NCI-H345 treated with DMSO at 0.1 percent for 48 hours (cell line): Measurements from ENCODE around the gene MCC.

Experiments
- DNase-seq: peaks from one replicate; lab custom pipeline; 2025; ENCODE audit not compliant: unreplicated experiment; lab: John Stamatoyannopoulos, UW

The MCC gene

DNA sequence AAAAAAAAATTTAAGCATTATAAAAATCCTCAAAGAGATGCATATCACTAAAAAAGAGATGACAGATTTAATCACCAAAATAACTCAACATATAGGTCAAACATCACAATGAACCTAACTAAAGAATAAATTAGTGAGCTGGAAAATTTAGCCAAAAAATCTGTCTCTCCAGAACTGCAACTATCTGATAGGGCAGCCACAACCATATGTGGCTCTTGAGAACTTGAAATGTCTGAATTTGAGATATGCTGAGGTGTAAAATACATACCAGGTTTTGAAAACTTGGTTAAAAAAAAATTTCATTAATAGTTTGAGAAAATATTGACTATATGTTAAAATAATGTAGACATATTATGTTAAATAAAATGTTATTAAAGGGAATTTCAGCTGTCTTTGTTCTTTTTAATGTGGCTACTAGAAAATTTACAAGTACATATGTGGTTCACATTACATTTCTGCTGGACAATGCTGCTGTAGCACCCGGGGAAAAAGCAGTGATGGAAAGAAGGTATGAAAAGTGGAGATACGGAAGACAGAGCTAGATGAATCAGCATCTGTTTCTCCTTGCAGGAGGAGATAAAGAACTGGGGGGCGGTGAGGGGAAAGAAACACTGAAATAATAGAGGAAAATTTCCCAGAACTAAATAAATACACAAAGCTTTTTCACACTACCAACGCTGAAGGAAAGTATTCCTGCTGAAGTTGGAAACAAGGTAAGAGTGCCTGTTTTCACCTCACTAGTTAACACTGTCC is 445.6 kb downstream of the MCC start:
- no peak for DNase-seq

DNA sequence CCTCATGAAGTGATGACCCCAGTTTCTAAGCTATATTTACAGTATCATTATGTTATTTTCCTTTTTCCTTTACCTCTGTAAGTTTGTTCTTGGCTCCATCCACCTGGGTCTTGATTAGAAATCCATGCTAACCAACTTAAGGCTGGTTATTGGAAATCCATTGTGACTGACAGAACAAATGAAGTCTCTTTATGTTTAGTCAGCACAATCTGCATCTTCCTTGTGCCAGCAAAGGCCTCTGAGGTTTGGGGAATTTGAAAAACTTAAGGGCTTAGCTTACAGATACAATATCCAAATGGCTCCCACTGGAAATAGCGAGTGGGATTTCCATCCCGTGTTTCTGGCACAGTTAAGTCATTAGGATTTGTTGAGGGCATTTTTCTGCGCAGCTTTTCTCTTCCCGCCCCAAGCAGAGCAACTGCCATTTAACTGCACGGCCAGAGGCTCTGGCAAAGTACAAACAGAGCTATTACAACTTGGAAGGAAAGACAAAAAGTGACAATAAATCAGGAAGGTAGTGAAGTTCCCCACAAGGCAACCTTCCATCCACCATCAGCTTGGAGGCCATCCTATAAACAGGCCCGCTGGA is 447.5 kb downstream of the MCC start:
- no peak for DNase-seq

DNA sequence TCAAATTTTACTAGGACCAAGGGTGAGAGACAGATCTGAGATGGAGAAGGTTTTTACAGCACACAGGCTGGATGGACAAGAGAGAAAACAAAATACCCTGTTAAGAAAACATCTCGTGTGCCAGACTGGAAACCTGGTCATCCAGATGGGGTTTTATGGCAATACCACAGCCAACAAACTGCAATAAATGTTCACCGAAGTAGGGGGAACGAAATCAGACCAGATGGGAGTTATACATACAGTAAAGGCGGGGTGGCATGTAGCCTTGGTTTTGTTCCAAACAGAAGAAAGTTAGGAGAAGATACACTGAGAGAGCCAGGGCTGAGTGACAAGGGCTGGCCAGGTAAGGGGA is 448.3 kb downstream of the MCC start:
- DNase-seq = no peak

DNA sequence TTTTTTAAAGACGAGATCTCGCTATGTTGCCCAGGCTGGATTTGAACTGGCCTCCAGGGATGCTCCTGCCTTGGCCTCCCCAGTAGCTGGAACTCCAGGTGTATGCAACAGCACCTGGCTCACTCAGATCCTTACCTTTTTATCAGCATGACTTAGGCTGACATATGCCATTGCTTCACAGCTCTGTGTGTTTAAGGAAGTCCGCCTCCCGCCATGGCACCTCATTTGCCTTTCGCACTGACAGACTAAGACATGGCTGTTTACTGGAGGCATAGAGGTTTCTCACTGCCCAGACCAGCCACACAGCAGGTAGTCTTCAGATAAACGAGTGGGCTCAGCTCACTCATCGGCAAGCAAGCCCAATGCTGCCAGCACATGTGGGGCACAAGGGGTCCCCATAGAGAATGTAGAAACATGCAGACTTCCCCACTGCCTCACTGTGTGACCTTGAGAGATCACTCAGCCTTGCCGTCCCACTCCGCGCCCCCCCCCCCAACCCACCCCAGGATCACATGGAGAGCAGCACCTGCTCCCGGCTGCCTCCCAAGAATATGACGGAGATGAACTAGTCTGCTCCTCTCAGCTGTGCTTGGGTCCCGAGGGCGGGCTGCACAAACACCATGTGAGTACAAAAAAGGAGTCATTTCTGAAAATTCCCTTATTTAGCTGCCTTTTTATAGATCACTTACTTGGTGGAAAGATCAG is 448.9 kb downstream of the MCC start:
- DNase-seq = no peak

DNA sequence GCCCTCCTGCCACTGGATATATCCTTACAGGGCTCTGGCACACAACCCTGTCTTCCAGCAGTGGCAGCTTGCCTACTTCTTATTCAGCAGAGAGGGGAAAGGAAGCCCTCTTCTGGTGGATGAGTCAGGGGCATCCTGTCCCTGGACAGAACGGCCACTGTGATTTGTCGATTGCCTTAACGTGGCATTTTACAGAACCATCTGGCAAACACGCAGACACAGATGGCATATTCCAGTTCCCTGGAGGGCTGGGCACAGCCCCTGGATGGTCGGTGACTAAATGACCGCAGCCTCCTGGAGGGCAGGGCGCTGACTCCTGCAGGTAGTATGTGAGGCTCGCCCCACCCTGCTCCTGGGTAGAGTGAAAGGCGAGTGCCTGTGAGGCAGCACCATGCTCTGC is 449.5 kb downstream of the MCC start:
- no peak for DNase-seq

DNA sequence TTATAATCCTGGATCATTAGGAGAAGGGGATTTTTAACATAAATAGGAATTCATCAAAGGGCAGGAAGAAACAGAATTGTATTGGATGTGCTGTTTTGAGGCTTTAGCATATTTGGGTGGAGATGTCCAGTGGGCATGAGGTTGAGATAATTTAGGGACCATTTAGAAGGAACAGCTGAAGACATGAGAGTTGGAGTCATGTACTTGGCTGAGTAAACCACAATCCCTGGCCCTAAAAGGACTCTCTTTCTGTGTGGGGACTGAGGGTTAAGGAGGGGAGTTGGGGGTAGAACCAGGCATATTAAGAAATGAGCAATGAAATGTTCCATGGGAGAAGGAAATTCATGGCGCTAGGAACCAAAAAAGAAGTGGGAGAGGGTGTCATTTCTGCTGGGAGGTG is 450.1 kb downstream of the MCC start:
- no peak for DNase-seq

DNA sequence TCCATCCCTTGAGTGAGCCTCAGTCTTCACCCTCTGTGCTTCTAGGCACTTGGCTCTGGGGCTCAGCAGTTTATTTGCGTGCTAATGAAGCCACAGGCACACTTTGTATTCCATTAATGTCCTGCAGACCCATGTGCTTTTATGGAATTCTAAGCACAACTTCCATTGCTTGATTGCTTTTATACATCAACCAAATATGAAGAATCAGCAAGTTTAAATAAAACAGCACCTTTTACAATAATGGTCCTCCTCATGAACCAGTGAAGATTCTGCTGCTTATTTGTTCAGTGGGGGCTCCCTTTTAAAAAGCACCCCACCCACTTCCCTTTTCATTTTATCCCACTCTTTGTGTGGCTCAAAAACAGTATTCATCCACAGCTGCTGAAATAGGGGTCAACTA is 451.4 kb downstream of the MCC start:
- no peak for DNase-seq

DNA sequence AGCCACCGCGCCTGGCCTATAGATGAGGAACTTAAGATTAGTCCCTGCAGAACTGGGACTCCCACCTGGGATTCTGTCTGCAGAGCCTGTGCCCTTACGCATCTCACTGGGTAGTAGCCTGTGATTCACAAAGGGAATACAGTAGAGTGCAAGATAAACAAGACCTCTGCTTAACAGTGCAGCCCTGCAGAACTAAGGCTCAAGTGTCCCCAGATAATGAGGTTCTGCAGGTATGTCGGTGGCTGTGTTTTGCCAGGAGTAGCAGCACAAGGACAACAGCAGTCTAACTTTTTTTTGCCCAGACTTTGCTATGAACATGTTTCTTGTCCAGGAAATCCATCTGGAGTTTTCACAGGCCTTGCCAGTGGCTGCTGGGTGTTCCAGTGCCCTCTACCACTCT is 451.9 kb downstream of the MCC start:
- no peak for DNase-seq

DNA sequence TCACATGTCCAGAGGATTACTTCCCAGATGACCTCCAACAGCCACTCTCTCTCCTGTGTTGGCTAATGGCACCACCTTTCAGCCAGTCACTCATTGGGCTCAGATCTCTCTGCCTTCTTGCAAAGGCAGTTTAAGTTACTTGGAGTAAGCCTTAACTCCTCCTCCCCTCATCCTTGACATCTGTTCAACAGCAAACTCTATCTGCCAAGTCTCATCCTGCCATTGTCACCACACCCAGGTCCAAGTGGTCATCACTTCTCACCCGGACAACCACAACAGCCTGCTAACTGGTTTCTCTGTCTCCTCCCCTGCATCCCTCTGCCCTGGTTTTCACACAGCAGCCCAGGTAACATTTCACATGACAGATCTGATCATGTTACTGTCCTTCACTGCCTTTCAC is 453.2 kb downstream of the MCC start:
- no peak for DNase-seq

DNA sequence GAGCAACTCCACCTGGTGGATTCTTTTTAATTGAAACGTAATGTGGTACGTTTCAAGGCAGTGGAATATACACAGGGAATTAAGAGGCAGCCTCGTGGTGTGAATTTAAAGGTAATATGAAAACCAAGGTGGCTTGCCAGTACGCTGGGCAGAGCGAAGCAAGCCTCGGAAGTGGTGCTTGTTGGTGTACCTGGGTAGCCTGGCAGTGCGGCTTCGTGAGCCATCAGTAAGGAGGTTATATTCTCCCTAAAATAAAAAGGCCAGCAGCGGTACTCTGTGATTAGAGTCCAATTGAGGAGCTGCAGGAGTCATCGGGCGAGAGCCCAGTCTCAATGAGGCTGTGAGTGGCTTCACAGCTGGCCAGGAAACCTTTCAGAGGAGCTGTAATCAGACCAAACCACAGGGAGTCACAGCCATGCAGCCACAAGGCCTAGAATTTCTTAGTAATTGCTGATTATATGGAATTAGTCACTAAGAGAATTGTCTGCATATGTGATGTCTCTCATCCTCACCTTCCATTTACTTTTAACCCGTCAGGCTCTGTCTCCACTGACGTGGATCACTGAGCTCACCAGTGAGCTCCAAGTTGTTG is 454.0 kb downstream of the MCC start:
- no peak for DNase-seq

DNA sequence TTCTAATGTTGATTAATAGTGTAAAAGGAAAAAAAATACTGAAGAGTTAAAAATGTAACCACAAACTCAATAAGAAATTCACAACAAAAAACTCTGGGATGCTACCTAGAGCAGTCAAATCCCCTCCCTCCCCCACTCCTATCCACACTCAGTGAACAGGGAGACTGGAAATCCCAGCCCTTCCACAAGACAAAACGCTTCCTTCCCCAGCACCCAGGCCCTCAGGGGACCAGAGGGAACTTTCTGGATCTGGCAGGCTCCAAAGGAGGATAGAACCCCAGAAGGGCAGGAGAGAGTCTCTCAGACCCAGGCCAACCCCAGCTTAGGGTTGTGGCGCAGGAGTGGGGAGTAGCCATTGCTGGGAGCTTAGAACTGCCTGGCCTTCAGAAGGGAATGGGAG is 456.7 kb downstream of the MCC start:
- no peak for DNase-seq

DNA sequence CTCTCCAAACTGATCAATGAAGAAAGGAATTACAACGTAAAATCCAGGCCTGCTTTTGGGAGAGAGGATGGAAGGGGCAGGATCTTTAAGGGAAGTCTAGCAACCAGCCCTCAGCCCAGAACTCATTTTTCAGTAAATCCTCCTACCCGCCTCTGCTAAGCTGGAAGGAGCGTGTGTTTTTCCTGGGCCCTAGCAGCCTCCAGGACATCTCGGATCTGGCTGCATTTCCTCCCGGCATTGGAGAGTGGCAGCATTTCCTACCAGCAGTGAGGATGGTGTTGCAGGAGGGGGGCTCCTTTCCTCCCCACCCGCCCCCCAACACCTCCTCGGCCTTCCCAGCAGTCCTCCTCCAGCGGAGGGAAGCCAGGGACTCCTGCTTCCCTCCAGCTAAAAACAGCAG is 457.1 kb downstream of the MCC start:
- DNase-seq = no peak

DNA sequence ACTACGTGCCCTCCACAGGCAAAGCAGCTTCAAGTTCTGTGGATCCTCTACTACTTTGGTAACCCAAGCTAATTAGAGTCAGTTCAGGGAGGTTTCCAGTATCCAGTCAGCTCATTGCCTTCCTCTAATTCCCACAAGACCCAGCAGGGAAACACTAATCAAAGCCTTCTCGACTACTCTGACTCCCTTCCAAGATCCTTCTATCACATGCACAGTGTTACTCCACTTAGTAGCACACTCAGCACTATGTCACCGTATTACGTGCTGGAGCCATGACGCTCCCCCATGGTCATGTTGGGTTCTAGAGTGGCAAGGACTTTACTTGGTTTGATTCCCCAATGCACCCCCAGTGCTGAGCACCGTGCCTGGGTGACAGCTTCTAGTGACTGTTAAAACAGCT is 458.6 kb downstream of the MCC start:
- no peak for DNase-seq

DNA sequence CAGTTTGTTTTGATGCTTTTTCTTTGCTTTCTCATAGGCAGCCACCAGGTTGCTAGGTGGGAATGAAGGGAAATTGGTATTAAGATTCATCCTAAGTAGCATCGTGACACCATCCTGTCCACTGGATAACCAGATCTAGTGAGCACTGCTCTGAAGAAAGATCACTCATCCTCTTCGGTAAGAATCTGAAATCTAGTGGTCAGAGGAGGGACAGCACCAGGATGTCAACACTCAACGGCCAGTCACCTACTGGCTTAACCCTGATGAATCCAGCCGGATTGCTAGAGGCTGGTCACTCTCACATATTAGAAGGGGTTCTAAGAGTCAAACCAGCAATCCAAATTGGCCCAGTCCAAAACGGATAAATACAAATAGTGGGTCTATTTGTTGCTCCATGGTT is 460.8 kb downstream of the MCC start:
- no peak for DNase-seq

DNA sequence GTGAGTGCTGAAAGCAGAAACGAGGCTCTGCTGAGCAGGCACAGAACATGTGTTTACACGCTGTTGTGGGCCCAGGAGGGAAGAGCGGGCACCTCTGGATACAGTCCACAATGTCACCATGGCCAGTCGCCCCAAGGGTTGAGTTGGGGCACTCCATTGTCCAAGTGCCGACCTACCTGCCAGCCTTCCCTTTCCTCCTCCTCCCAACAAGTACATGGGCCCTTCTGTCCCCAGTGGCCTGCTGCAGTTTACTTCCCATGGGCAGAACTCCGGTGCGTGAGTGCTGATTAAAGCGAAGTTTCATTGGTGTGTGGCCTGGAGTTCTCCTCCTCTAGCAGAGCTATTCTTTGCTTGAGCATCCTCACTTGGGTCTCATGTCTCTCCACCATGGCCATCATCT is 461.2 kb downstream of the MCC start:
- no peak for DNase-seq

DNA sequence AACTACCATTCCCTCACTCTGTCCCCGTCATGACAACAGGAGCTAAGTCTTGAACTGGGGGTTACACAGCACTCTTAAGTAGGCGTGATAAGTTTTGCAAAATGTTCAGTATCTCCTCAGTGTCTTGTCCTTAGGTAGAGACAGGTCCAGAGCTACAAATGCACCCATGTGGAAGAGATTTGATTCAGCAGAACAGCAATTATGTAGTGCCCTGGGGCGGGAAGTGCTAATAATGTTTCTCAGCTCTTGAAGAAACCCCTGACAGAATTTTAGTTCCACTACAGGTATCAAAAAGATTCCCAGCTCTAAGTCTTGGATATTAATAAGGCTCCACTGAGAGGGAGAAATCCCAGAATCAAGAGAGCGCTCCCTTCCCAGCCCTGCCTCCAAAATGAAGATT is 462.0 kb downstream of the MCC start:
- no peak for DNase-seq

DNA sequence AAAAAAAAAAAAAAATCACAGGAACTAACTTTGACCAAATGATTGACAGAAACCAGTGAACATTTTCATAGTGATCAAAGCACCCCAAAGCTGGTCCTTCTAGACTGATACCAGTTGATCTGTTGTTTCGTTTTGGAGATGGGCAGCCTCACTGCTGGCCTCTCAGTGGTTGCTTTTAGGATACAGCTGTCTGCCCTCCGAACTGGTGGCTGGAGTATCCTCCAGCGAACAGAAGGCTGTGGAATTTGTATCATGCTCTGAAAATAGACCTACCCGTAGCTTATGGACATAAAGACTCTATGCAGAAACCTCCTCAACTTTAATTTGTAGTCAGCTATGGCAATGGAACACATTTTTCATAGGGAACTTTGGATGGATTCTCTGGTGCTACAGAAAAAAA is 462.7 kb downstream of the MCC start:
- DNase-seq = no peak

DNA sequence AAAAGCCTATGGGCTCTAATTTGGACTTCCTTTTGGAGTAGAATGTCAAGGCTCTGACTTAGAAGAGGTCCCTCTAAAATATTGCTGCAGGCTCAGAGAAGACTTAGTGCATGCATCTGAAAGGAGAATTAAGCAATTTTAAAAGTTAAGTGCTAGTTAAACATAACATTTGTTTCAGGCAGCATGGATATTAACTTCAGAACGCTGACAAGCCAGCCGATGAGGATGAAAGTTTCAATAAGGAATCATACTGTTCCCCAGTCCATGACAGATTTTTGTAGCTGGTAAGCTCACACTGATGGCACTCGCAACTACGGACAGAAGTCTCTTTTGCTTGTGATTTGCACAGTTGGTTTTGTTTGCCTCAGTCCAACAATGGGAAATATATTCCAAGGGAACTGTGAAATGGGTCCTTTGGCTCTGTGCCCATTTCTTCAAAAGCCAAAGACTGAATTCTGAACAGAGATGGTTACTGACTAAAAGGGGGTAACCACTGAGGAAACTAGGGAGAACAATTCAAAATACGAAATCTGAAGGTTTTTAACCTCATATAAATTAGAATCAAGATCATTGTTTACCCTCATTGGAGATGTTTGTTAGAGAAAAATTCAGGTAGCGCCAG is 464.1 kb downstream of the MCC start:
- no peak for DNase-seq

DNA sequence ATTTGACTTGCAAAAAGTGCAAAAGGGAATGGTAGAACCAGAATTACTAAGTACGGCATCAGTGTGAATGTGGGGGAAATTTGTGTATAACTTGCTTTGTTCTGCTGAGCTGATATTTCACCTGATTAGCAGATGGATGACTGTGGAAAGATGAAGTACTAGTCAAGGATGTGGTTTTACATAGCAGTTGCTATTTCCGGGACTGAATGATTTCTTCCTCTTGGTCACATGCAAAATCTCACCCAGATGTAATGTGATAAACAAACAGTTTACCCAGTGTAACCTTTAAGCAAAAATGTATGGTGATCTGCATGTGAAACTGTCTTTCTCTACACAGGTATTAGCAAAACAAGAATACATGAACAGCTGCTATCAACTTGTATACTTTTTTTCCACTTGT is 465.6 kb downstream of the MCC start:
- no peak for DNase-seq

DNA sequence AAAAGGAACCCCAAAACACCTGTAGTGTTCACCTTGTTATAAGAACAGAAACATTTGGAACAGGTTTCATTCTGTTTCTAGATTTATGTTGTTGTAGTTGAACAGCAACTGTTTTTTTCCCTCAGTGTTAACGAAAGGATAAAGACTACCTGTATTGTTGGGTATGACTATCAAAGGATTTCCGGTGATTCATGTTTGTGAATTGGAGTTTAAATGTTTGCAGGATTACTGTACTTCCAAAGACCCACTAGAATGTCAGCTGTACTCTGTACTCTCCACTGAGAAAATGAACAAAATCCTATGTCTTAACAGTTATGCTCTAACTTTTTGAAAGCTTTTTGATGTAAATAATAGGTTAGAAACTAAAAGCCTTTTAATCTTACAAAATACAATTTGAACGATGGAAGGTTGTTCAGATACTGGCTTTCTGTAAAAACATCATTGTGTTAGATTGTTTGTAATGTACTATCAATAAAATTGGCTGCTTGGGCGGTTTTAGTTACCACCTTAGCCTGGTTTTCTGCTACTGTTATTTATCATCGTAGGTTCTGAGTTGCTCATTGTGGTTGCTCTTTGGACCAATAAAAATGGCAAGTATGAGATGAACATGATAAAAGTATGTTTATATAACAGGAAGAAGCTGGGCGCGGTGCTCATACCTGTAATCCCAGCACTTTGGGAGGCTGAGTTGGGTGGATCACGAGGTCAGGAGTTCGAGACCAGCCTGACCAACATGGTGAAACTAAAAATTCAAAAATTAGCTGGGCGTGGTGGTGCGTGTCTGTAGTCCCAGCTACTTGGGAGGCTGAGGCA is 467.6 kb downstream of the MCC start:
- no peak for DNase-seq
